Measurements from ENCODE around the gene HELQ.
"Not testable (repeated sequence)": the region's sequence is repeated elsewhere in the genome, so short reads cannot be mapped to it uniquely, and the experiment has no call there.

DNA sequence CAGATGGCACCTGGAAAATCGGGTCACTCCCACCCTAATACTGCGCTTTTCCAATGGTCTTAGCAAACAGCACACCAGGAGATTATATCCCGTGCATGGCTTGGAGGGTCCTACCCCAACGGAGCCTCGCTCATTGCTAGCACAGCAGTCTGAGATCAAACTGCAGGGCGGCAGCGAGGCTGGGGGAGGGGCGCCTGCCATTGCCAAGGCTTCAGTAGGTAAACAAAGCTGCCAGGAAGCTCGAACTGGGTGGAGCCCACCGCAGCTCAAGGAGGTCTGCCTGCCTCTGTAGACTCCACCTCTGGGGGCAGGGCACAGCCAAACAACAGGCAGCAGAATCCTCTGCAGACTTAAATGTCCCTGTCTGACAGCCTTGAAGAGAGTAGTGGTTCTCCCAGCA is 57.5 kb downstream of the HELQ start:
- TF ChIP-seq, protein P1, sequence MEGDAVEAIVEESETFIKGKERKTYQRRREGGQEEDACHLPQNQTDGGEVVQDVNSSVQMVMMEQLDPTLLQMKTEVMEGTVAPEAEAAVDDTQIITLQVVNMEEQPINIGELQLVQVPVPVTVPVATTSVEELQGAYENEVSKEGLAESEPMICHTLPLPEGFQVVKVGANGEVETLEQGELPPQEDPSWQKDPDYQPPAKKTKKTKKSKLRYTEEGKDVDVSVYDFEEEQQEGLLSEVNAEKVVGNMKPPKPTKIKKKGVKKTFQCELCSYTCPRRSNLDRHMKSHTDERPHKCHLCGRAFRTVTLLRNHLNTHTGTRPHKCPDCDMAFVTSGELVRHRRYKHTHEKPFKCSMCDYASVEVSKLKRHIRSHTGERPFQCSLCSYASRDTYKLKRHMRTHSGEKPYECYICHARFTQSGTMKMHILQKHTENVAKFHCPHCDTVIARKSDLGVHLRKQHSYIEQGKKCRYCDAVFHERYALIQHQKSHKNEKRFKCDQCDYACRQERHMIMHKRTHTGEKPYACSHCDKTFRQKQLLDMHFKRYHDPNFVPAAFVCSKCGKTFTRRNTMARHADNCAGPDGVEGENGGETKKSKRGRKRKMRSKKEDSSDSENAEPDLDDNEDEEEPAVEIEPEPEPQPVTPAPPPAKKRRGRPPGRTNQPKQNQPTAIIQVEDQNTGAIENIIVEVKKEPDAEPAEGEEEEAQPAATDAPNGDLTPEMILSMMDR (IDR thresholded peaks at IDR 0.05): not testable (repeated sequence)
- TF ChIP-seq POLR2A (IDR thresholded peaks at IDR 0.05): not testable (repeated sequence)

All from tibial nerve (tissue), 3 donors.